ENCODE measurements around the gene CRYGN.

CRYGN gene

GRCh38 chr7:151425670-151426440, 14.1 kb downstream of the CRYGN start:
- no peak for DNase-seq

GRCh38 chr7:151424799-151425198, 15.1 kb downstream of the CRYGN start:
- no peak for DNase-seq

GRCh38 chr7:151423936-151424335, 16.0 kb downstream of the CRYGN start:
- DNase-seq: no peak

GRCh38 chr7:151423226-151423625, 16.7 kb downstream of the CRYGN start:
- DNase-seq: no peak

- no peak for DNase-seq
These were observed 17.7 kb downstream of the CRYGN start for GRCh38 chr7:151422212-151422611.

GRCh38 chr7:151420144-151420543, 19.8 kb downstream of the CRYGN start:
- no peak for DNase-seq

- no peak for DNase-seq
These were observed 23.0 kb downstream of the CRYGN start for GRCh38 chr7:151416941-151417315.

GRCh38 chr7:151416112-151416940, 23.6 kb downstream of the CRYGN start:
- DNase-seq: no peak

- peak; percentile 51 for DNase-seq
These were observed 24.4 kb downstream of the CRYGN start for GRCh38 chr7:151415375-151416105.

GRCh38 chr7:151413241-151413640, 26.7 kb downstream of the CRYGN start:
- no peak for DNase-seq

GRCh38 chr7:151412318-151412717, 27.6 kb downstream of the CRYGN start:
- no peak for DNase-seq

- no peak for DNase-seq
These were observed 28.4 kb downstream of the CRYGN start for GRCh38 chr7:151411551-151411950.

GRCh38 chr7:151410405-151411390, 29.2 kb downstream of the CRYGN start:
- DNase-seq: no peak

GRCh38 chr7:151409667-151410404, 30.1 kb downstream of the CRYGN start, which contains the start of gene WDR86:
WDR86 (minus strand) TSS chr7:151410038; CDS start chr7:151409589, 449 bp downstream.
- no peak for DNase-seq

GRCh38 chr7:151408839-151409666, 30.9 kb downstream of the CRYGN start:
- DNase-seq: no peak

GRCh38 chr7:151408498-151408838, 31.5 kb downstream of the CRYGN start:
- no peak for DNase-seq

GRCh38 chr7:151406886-151407583, 32.9 kb downstream of the CRYGN start:
- DNase-seq: no peak

- no peak for DNase-seq
These were observed 33.7 kb downstream of the CRYGN start for GRCh38 chr7:151406051-151406875.

GRCh38 chr7:151405588-151405987, 34.4 kb downstream of the CRYGN start:
- no peak for DNase-seq

Data from NCI-H1092 (cell line).